ENCODE data around the gene PDSS2.

GRCh38 chr6:107205058-107205998 is 254.0 kb downstream of the PDSS2 start:
- TF ChIP-seq CTCF (IDR thresholded peaks at IDR 0.05; ENCODE audit: low read length) (no peak), EZH2 (IDR thresholded peaks at IDR 0.05; ENCODE audit: borderline replicate concordance, low read length) (no peak)

Data from OCI-LY1 (cell line).